T47D (cell line): ENCODE measurements around the gene PLXNA1.

Source experiments
- DNase-seq, 2 experiments: peaks; one replicate each; pipeline versions ENCODE4 v3.0.0 to v3.0.0-alpha.2; 2011 to 2012; ENCODE audit warnings: low read depth in 1 of 2, low spot score in 1 of 2
- JUND ChIP-seq: IDR thresholded peaks from 2 replicates; pipeline ENCODE4 v1.6.1; 2012; ENCODE audit warnings: low read depth
- in situ Hi-C: cut with HindIII; loops from 2 replicates; pipeline ENCODE4 v1.10.0; 2016; ENCODE audit warnings: low sequenced_read_pairs, low pct_unique_long_range_greater_than_20kb

PLXNA1 gene

DNA sequence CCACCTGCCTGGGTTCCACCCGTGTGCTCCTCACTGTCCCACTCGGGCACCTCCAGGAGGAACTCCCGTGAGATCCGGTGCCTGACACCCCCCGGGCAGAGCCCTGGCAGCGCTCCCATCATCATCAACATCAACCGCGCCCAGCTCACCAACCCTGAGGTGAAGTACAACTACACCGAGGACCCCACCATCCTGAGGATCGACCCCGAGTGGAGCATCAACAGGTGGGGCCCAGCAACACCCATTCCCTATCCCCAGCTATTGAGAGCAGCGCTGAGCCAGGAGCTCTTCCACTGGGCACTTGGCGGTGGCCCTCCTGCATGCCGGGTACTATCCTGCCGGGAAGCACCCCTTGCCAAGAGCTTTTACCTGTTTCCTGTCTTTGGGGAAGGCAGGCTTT is 33.5 kb downstream of the PLXNA1 start:
- no peak for DNase-seq
- no peak for TF ChIP-seq JUND
- in situ Hi-C loops: no loop called here

GRCh38 chr3:127017229-127017628 is 34.3 kb downstream of the PLXNA1 start:
- in situ Hi-C loops: no loop called here
- no peak for DNase-seq
- no peak for TF ChIP-seq JUND

- TF ChIP-seq JUND: no peak
- DNase-seq: no peak
- in situ Hi-C loops: no loop called here
These were observed 34.9 kb downstream of the PLXNA1 start for GRCh38 chr3:127017781-127018180.

DNA sequence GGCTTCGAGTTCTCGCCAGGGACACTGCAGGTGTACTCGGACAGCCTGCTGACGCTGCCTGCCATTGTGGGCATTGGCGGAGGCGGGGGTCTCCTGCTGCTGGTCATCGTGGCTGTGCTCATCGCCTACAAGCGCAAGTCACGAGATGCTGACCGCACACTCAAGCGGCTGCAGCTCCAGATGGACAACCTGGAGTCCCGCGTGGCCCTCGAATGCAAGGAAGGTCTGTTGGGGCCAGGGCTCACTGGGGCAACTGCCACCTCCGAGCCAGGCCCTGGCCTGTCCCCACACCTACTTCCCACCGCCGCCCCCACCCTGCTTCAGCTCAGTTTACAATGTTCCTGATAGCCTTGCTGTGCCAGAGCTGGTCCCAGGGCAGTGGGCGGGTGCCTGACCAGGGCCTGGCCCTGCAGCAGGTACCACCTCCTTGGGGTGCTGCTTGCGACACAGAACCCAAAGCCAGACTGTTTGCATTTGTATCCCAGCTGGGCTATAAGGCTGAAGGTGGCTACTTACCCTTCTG is 35.5 kb downstream of the PLXNA1 start:
- in situ Hi-C loops: no loop called here
- TF ChIP-seq JUND: no peak
- no peak for DNase-seq

DNA sequence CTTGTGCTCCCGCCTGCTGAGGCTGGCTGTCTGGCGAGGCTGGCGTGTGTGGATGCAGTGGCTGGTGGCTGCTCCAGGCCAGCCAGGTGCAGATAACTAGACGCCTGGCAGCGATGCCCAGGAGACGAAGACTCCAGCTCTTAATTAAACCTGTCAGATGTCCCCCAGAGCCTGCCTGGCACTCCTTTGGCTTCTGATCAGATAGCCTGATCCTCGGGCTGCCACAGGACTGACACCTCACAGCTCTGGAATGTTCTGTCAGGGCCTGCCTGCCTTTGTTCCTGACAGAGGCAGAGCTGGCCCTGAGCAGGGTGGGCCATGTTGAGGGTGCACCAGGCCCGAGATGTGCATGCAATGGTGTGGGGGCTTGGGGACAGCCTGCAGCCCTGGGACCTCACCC is 36.5 kb downstream of the PLXNA1 start:
- TF ChIP-seq JUND: no peak
- in situ Hi-C loops: no loop called here
- peak; percentile 55 to 81 for DNase-seq

- TF ChIP-seq JUND: no peak
- in situ Hi-C loops: no loop called here
- DNase-seq: no peak
These were observed 37.6 kb downstream of the PLXNA1 start for GRCh38 chr3:127020543-127020942.

DNA sequence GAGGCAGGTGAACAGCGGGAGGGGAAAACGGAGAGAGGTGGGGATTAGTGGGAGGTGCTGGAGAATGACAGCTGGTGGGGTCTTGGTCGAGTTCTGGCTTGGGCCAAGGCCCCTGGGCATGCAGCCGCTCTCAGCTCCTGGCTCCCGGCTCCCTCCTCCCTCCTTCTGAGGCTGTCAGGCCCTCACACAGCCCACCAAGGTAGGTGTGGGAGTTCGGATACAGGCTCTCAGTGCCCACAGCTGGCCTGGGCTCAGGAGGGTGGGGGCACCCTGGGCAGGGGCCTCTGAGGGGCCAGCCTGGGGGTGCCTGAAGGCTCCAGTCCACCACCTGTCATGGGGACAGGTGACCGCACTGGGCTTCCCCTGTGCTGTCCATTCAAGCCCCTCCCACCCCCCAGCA is 39.9 kb downstream of the PLXNA1 start:
- in situ Hi-C loops: no loop called here
- TF ChIP-seq JUND: no peak
- DNase-seq: no peak

- DNase-seq: no peak
- TF ChIP-seq JUND: no peak
- in situ Hi-C loops: no loop called here
These were observed 42.5 kb downstream of the PLXNA1 start for GRCh38 chr3:127025456-127025855.

DNA sequence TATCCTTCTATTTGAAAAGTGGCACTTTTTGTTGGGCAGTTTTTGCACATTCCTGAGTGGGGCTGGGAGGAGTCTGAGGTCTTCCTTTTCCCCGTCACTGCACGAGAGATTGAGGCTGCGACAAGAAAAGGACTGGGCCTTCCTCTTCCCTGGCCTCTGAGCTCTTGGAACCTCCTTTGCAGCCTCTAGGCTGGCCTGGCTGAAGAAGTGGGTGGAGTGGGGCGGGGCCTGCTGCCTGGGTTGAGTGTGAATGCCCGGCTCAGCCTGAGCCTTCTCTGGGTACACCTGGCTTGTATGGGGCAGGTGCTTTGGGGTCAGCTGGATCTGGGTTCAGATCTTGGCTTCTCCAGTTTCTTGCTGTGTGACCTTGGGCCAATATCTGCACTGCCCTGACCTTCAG is 43.1 kb downstream of the PLXNA1 start:
- no peak for TF ChIP-seq JUND
- in situ Hi-C loops: no loop called here
- DNase-seq: no peak

DNA sequence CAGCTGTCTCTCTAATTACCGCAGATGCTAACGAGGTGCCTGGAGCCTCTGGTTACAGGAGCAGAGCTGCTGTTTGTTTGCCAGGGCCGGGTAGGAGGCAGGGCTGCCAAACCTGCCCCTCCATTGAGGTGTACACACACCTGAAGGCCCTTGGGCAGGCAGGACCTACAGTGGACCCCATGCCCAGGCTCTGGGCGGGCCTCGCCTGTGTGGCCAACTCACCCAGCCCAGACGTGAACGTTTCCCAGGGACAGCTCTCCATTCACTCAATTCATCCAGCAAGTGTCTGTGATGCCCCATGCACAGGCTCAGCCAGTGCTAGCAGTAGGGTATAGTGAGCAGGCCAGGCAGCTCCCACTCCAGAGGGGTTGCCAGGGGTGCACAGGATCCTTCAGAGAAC is 43.7 kb downstream of the PLXNA1 start:
- TF ChIP-seq JUND: no peak
- in situ Hi-C loops: no loop called here

GRCh38 chr3:127027061-127027735 is 44.3 kb downstream of the PLXNA1 start:
- no peak for TF ChIP-seq JUND
- DNase-seq: no peak
- in situ Hi-C loops: no loop called here

More for the DNA sequence above, 43.7 kb downstream of the PLXNA1 start:
- no peak for DNase-seq

GRCh38 chr3:127027811-127028548 is 45.1 kb downstream of the PLXNA1 start:
- in situ Hi-C loops: no loop called here
- no peak for DNase-seq
- TF ChIP-seq JUND: no peak
